Psoas muscle (tissue), 8 donors: Measurements from ENCODE around the gene SARDH. TPM values are rescaled to one million over a fixed set of nuclear protein-coding genes. Genes with fewer than 3 reads are reported as not detected.
A peak's percentile ranks its signal among the peaks of the same experiment; 100 is the strongest.

ENCODE experiments used
- ATAC-seq, 4 donors: fragments of 200-7000 bp; cut with Tn5 transposase; one replicate each; pipeline ENCODE4 v1.9.1; 2020; ENCODE audit warnings: moderate library complexity in 3 of 4, mild to moderate bottlenecking in 2 of 4
- DNase-seq, 2 donors: peaks; one replicate each; pipeline ENCODE4 v3.0.0-alpha.2; 2020
- H3K27ac ChIP-seq: fragments of 200-600 bp; one replicate; pipeline ENCODE4 v1.8.0; 2022
- H3K27me3 ChIP-seq, 3 donors: fragments of 200-600 bp in 1 of 3; one replicate each; pipeline versions ENCODE4 v1.6.1 to v1.8.0; 2013 to 2022; ENCODE audit warnings: low read length in 2 of 3, mild to moderate bottlenecking in 2 of 3, moderate library complexity in 1 of 3; ENCODE audit not compliant: insufficient read depth in 3 of 3
- H3K36me3 ChIP-seq, 2 donors: fragments of 200-600 bp in 1 of 2; one replicate each; pipeline versions ENCODE4 v1.6.1 to v1.8.0; 2013 to 2022; ENCODE audit warnings: low read depth in 1 of 2, mild to moderate bottlenecking in 1 of 2, moderate library complexity in 1 of 2; ENCODE audit not compliant: insufficient read depth in 1 of 2
- H3K4me1 ChIP-seq: fragments of 200-600 bp; one replicate; pipeline ENCODE4 v1.8.0; 2022
- H3K4me3 ChIP-seq: fragments of 200-600 bp; one replicate; pipeline ENCODE4 v1.8.0; 2022; ENCODE audit warnings: mild to moderate bottlenecking
- H3K9me3 ChIP-seq: fragments of 200-600 bp; one replicate; pipeline ENCODE4 v1.8.0; 2022
- WGBS, 3 donors: extraction: QIAGEN DNeasy Blood & Tissue Kit; methylation state at CpG; one replicate each; pipeline versions ENCODE4 v1.1.6 to v1.1.7; 2013; 5-methylcytosine and 5-hydroxymethylcytosine counted together
- intact Hi-C, 2 donors: fragments of 100-400 bp; cut with DNase I; formaldehyde crosslinking; loops; one replicate each; pipeline versions ENCODE4 v1.11.0 to v1.14.2; 2022
- polyA plus RNA-seq, 3 donors: library from polyadenylated mRNA; stranded (reverse); fragments of 200-250 nt; gene quantifications; one replicate each; pipeline ENCODE4 v1.2.3, GENCODE V29; 2013
- total RNA-seq, 4 donors: library from RNA; stranded (reverse); fragmentation: NEBNext Ultra II Directional in 2 of 4; extraction: Animal tissue kit (Norgen Biotek cat#: 25700) in 2 of 4; gene quantifications; one replicate each; pipeline versions ENCODE4 v1.2.1 to v1.2.4, GENCODE V29; 2021 to 2023
- TF ChIP-seq, protein P1 (sequence below): fragments of 200-600 bp; IDR thresholded peaks from one replicate; pipeline ENCODE4 v1.8.0; 2022; ENCODE audit warnings: antibody characterized with exemption
- donor health status: healthy with polysubstance abuse.
- donor health status: DM: no; HTN: no; CAD: no; lungs with moderate emphysema.
- donor health status: Bipolar disorder and iron deficiency.
- donor health status: healthy.
- donor health status: DM: yes; HTN: yes; CAD: no.
- donor health status: DM: no; HTN: no; CAD: no.
- donor health status: DM: no; HTN: no; CAD: no.
- donor health status: DM: yes; HTN: yes; CAD: no.

The SARDH gene
- total and polyA plus RNA-seq, 7 donors = 0.16 to 2.5 (median 0.62) TPM

GRCh38 chr9:133714606-133715294, 23.4 kb downstream of the SARDH start:
- peaks cover 0 to 27% (median 10%) of the 10 kb centered on the region in 3 donors for H3K27me3 ChIP-seq
- TF ChIP-seq, protein P1, sequence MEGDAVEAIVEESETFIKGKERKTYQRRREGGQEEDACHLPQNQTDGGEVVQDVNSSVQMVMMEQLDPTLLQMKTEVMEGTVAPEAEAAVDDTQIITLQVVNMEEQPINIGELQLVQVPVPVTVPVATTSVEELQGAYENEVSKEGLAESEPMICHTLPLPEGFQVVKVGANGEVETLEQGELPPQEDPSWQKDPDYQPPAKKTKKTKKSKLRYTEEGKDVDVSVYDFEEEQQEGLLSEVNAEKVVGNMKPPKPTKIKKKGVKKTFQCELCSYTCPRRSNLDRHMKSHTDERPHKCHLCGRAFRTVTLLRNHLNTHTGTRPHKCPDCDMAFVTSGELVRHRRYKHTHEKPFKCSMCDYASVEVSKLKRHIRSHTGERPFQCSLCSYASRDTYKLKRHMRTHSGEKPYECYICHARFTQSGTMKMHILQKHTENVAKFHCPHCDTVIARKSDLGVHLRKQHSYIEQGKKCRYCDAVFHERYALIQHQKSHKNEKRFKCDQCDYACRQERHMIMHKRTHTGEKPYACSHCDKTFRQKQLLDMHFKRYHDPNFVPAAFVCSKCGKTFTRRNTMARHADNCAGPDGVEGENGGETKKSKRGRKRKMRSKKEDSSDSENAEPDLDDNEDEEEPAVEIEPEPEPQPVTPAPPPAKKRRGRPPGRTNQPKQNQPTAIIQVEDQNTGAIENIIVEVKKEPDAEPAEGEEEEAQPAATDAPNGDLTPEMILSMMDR = no peak
- intact Hi-C loops = no loop called here
- peak; percentile 39 to 55 (median 41) for ATAC-seq
- H3K4me1 ChIP-seq = no peaks in the 10 kb centered on the region
- DNase-seq = peak; percentile 50 to 70
- H3K9me3 ChIP-seq = no peaks in the 10 kb centered on the region
- no peak overlapping the region for H3K27ac ChIP-seq
- H3K36me3 ChIP-seq = no peaks in the 10 kb centered on the region
- 63 to 78% (median 70%) methylated on average over 13 to 15 of the region's 15 CpGs for WGBS, 3 donors
- H3K4me3 ChIP-seq = no peak overlapping the region

DNA sequence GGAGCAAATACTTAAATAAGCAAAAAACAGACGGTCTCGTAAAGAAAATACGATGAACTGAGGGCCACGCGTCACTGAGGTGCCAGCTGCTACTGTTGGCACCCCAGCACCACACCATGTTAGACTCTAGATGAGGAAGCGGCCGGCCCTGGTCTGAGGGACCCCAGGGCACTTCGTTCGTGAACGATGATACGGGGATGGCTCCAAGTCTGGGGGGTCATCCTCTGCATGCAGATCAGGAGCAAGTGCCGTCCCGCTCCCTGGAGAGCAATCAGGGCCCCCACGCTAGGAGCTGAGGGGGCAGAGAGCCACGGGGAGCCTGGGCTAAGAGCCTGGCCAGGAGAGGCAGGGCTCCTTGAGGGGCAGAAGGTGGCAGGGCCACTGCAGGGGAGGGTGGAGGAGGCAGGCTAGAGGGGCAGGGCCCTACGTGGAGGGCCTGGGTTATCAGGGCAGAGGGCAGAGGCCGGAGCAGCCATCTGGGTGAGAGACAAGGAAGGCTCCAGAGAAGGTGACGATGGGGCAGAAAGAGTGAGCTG, 24.1 kb downstream of the SARDH start:
- TF ChIP-seq, protein P1 = no peak
- H3K9me3 ChIP-seq = no peaks in the 10 kb centered on the region
- H3K4me3 ChIP-seq = no peak overlapping the region
- no peaks in the 10 kb centered on the region for H3K4me1 ChIP-seq
- peaks cover 0 to 27% (median 10%) of the 10 kb centered on the region in 3 donors for H3K27me3 ChIP-seq
- H3K27ac ChIP-seq = no peak overlapping the region
- no peaks in the 10 kb centered on the region for H3K36me3 ChIP-seq
- DNase-seq = no peak
- intact Hi-C loops = no loop called here
- ATAC-seq = no peak
- 88 to 89% (median 88%) methylated on average over 18 of the region's 18 CpGs for WGBS, 3 donors

GRCh38 chr9:133713150-133713959, 24.8 kb downstream of the SARDH start:
- DNase-seq (no peak), ATAC-seq (no peak)
- peaks cover 0 to 27% (median 10%) of the 10 kb centered on the region in 3 donors for H3K27me3 ChIP-seq
- 79 to 85% (median 83%) methylated on average over 25 of the region's 25 CpGs for WGBS, 3 donors
- H3K4me3 ChIP-seq = no peak overlapping the region
- no peaks in the 10 kb centered on the region for H3K36me3 ChIP-seq
- H3K9me3 ChIP-seq = no peaks in the 10 kb centered on the region
- no peaks in the 10 kb centered on the region for H3K4me1 ChIP-seq
- TF ChIP-seq, protein P1 = no peak
- H3K27ac ChIP-seq = no peak overlapping the region
- intact Hi-C loops = no loop called here

- TF ChIP-seq, protein P1 = no peak
- Histone ChIP-seq H3K27ac (no peak overlapping the region), H3K27me3 (peaks cover 0 to 27% (median 10%) of the 10 kb centered on the region in 3 donors), H3K36me3 (no peaks in the 10 kb centered on the region), H3K9me3 (no peaks in the 10 kb centered on the region), H3K4me3 (no peak overlapping the region), H3K4me1 (no peaks in the 10 kb centered on the region)
- intact Hi-C loops = no loop called here
- DNase-seq = no peak
- 77 to 86% (median 80%) methylated on average over 22 of the region's 22 CpGs for WGBS, 3 donors
- ATAC-seq = no peak
Measured at GRCh38 chr9:133712221-133713100, 25.7 kb downstream of the SARDH start.
